WTC11 (cell line): ENCODE data around the gene TTC38. TPM values are rescaled to one million over a fixed set of nuclear protein-coding genes. Genes with fewer than 3 reads are reported as not detected.
A peak's percentile ranks its signal among the peaks of the same experiment; 100 is the strongest.

Experiments used
- CREM ChIP-seq: sonication (generic); formaldehyde crosslinking; IDR thresholded peaks from 2 replicates; pipeline ENCODE4 v1.8.1; 2022; ENCODE audit warnings: mild to moderate bottlenecking, missing genetic modification reagents, moderate library complexity
- GRHL2 ChIP-seq: fragments of 250-450 bp; sonication (Bioruptor Pico); IDR thresholded peaks from 2 replicates; pipeline ENCODE4 v1.8.0; 2022; ENCODE audit warnings: mild to moderate bottlenecking, moderate library complexity; ENCODE audit not compliant: insufficient replicate concordance, severe bottlenecking
- JAZF1 ChIP-seq: fragments of 250-450 bp; sonication (Bioruptor Pico); IDR thresholded peaks from 2 replicates; pipeline ENCODE4 v1.9.0; 2021; ENCODE audit warnings: moderate library complexity, mild to moderate bottlenecking, inconsistent platforms
- JUN ChIP-seq: sonication (generic); formaldehyde crosslinking; IDR thresholded peaks from 2 replicates; pipeline ENCODE4 v1.8.0; 2023; ENCODE audit warnings: mild to moderate bottlenecking, missing genetic modification reagents
- KAT7 ChIP-seq: sonication (generic); formaldehyde crosslinking; IDR thresholded peaks from 2 replicates; pipeline ENCODE4 v1.8.1; 2023; ENCODE audit warnings: missing genetic modification reagents, mild to moderate bottlenecking, borderline replicate concordance
- NR2C2 ChIP-seq: sonication (generic); formaldehyde crosslinking; IDR thresholded peaks from 2 replicates; pipeline ENCODE4 v1.8.0; 2022; ENCODE audit warnings: mild to moderate bottlenecking, missing genetic modification reagents
- RORB ChIP-seq: fragments of 250-450 bp; sonication (Bioruptor Pico); IDR thresholded peaks from 2 replicates; pipeline ENCODE4 v1.9.0; 2021; ENCODE audit warnings: mild to moderate bottlenecking
- TCF7 ChIP-seq: sonication (generic); formaldehyde crosslinking; IDR thresholded peaks from 2 replicates; pipeline ENCODE4 v1.8.0; 2022; ENCODE audit warnings: mild to moderate bottlenecking, low read depth, missing genetic modification reagents, moderate library complexity
- TEAD4 ChIP-seq: sonication (generic); formaldehyde crosslinking; IDR thresholded peaks from 2 replicates; pipeline ENCODE4 v1.8.0; 2022; ENCODE audit warnings: mild to moderate bottlenecking, missing genetic modification reagents
- TP53 ChIP-seq: sonication (generic); formaldehyde crosslinking; IDR thresholded peaks from 2 replicates; pipeline ENCODE4 v1.8.1; 2023; ENCODE audit warnings: mild to moderate bottlenecking, missing genetic modification reagents
- ZBTB21 ChIP-seq: sonication (generic); formaldehyde crosslinking; IDR thresholded peaks from 2 replicates; pipeline ENCODE4 v1.8.1; 2023; ENCODE audit warnings: mild to moderate bottlenecking, missing genetic modification reagents, borderline replicate concordance
- ZNF121 ChIP-seq: sonication (generic); formaldehyde crosslinking; IDR thresholded peaks from 2 replicates; pipeline ENCODE4 v1.8.0; 2023; ENCODE audit warnings: missing genetic modification reagents
- ZNF317 ChIP-seq: sonication (generic); formaldehyde crosslinking; IDR thresholded peaks from 2 replicates; pipeline ENCODE4 v1.8.1; 2023; ENCODE audit warnings: low read depth, mild to moderate bottlenecking, moderate library complexity, missing genetic modification reagents, borderline replicate concordance
- total RNA-seq: library from RNA; stranded (reverse); gene quantifications from 3 replicates; pipeline ENCODE4 v1.2.3, GENCODE V29; 2021
- TF ChIP-seq, protein P1 (sequence below): fragments of 250-450 bp; sonication (Bioruptor Pico); IDR thresholded peaks from 2 replicates; pipeline ENCODE4 v1.9.0; 2021; ENCODE audit warnings: moderate library complexity, mild to moderate bottlenecking, inconsistent platforms, borderline replicate concordance
- TF ChIP-seq, protein P2 (sequence below): sonication (generic); formaldehyde crosslinking; IDR thresholded peaks from 2 replicates; pipeline ENCODE4 v1.8.0; 2022; ENCODE audit warnings: mild to moderate bottlenecking, missing genetic modification reagents
- TF ChIP-seq, protein P3 (sequence below): fragments of 250-450 bp; sonication (Bioruptor Pico); conservative IDR thresholded peaks from 2 replicates; pipeline ENCODE4 v1.9.0; 2021; ENCODE audit warnings: mild to moderate bottlenecking
- TF ChIP-seq, protein P4 (sequence below): fragments of 250-450 bp; sonication (Bioruptor Pico); IDR thresholded peaks from 2 replicates; pipeline ENCODE4 v1.9.0; 2021; ENCODE audit warnings: mild to moderate bottlenecking, borderline replicate concordance
- TF ChIP-seq, protein P5 (sequence below): sonication (generic); formaldehyde crosslinking; IDR thresholded peaks from 2 replicates; pipeline ENCODE4 v1.8.0; 2023; ENCODE audit warnings: mild to moderate bottlenecking, missing genetic modification reagents
- TF ChIP-seq, protein P6 (sequence below): sonication (generic); formaldehyde crosslinking; conservative IDR thresholded peaks from 2 replicates; pipeline ENCODE4 v1.8.1; 2022; ENCODE audit warnings: mild to moderate bottlenecking, missing genetic modification reagents
- TF ChIP-seq, protein P7 (sequence below): sonication (generic); formaldehyde crosslinking; IDR thresholded peaks from 2 replicates; pipeline ENCODE4 v1.8.0; 2022; ENCODE audit warnings: missing genetic modification reagents

TTC38 gene
- total RNA-seq, 1 experiment from 2014 or later: 20.7 TPM

DNA sequence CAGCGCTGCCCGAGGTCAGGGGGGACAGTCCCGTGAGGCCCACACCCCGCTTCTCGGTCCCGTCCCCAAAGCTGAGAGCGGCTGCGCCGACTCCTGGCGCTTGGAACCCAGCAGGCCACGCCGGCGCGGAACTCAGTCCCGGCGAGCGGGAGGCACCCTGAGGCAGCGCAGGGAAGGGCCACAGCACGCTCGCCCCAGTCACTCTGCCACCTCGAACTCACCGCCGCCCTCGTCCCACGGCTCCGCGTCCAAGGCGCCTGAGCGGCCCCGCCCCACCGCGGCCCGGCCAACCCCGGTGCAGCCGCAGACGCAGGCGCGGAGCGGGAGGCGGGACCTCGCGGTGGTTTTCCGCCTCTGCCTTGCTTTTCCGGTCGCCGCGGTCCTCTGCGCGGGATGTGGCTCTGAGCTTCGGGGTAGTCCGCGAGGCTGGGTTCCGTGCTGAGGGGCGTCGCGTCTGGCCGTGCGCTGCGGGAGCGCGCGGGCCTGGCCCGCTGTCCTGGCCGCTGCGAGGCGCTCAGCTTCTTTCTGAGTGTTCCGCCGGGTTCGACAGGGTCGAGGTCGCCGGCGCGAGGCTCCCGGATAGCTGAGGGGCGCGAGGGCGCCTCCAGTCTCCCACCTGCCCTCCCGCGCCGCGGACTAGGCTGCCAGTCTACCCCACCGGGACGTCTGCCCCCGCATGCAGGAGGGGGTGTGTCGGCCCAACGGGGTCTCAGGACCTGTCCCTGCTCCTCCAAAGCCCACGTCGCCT is 17.6 kb upstream of the TTC38 start, which contains the start of gene CDPF1 (continued):
- TF ChIP-seq, protein P1, sequence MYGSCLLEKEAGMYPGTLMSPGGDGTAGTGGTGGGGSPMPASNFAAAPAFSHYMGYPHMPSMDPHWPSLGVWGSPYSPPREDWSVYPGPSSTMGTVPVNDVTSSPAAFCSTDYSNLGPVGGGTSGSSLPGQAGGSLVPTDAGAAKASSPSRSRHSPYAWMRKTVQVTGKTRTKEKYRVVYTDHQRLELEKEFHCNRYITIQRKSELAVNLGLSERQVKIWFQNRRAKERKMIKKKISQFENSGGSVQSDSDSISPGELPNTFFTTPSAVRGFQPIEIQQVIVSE (CRISPR knock-in tag): no peak
- TF ChIP-seq TP53 (CRISPR knock-in tag) (peak; percentile 95), GRHL2 (CRISPR knock-in tag) (no peak), JAZF1 (CRISPR knock-in tag) (no peak), TEAD4 (CRISPR knock-in tag) (peak; percentile 80; the same call in 1 of the 2 replicates), CREM (CRISPR knock-in tag) (no peak), JUN (CRISPR knock-in tag) (peak; percentile 95), TCF7 (0 out of 2 replicates have a peak, but pooled peaks have one; percentile 89), RORB (CRISPR knock-in tag) (no peak), NR2C2 (no peak), KAT7 (peak; percentile 85), ZNF121 (CRISPR knock-in tag) (0 out of 2 replicates have a peak, but pooled peaks have one; percentile 3), ZBTB21 (peak; percentile 82), ZNF317 (peak; percentile 70)
- TF ChIP-seq, protein P2, sequence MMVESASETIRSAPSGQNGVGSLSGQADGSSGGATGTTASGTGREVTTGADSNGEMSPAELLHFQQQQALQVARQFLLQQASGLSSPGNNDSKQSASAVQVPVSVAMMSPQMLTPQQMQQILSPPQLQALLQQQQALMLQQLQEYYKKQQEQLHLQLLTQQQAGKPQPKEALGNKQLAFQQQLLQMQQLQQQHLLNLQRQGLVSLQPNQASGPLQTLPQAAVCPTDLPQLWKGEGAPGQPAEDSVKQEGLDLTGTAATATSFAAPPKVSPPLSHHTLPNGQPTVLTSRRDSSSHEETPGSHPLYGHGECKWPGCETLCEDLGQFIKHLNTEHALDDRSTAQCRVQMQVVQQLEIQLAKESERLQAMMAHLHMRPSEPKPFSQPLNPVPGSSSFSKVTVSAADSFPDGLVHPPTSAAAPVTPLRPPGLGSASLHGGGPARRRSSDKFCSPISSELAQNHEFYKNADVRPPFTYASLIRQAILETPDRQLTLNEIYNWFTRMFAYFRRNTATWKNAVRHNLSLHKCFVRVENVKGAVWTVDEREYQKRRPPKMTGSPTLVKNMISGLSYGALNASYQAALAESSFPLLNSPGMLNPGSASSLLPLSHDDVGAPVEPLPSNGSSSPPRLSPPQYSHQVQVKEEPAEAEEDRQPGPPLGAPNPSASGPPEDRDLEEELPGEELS: peak; percentile 92
- TF ChIP-seq, protein P3, sequence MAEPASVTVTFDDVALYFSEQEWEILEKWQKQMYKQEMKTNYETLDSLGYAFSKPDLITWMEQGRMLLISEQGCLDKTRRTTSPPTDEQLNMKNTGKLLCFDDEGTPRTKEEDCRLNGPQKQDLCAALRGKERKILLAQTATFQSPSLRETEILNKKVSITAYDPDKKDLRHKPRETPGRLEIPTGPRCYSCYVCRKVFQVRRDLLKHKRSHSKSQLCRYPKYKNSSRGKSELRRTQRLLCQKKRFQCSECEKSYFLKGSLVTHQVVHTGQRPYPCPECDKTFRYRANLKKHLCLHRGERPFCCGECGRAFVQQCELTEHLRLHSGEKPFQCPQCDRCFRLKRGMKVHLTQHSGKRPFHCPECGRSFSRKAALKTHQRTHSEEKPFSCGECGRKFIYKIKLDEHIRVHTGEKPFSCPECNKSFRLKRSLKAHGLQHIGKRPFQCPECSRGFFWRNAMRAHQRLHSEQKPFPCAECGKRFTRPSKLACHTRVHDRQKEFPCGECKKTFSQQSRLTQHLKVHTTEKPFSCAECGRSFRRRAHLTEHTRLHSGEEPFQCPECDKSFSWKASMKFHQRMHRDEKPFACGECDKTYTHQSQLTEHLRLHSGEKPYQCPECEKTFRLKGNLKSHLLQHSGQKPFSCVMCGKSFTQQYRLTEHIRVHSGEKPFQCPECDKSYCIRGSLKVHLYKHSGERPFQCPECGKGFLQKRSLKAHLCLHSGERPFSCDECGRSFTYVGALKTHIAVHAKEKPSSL (CRISPR knock-in tag): no peak
- TF ChIP-seq, protein P4, sequence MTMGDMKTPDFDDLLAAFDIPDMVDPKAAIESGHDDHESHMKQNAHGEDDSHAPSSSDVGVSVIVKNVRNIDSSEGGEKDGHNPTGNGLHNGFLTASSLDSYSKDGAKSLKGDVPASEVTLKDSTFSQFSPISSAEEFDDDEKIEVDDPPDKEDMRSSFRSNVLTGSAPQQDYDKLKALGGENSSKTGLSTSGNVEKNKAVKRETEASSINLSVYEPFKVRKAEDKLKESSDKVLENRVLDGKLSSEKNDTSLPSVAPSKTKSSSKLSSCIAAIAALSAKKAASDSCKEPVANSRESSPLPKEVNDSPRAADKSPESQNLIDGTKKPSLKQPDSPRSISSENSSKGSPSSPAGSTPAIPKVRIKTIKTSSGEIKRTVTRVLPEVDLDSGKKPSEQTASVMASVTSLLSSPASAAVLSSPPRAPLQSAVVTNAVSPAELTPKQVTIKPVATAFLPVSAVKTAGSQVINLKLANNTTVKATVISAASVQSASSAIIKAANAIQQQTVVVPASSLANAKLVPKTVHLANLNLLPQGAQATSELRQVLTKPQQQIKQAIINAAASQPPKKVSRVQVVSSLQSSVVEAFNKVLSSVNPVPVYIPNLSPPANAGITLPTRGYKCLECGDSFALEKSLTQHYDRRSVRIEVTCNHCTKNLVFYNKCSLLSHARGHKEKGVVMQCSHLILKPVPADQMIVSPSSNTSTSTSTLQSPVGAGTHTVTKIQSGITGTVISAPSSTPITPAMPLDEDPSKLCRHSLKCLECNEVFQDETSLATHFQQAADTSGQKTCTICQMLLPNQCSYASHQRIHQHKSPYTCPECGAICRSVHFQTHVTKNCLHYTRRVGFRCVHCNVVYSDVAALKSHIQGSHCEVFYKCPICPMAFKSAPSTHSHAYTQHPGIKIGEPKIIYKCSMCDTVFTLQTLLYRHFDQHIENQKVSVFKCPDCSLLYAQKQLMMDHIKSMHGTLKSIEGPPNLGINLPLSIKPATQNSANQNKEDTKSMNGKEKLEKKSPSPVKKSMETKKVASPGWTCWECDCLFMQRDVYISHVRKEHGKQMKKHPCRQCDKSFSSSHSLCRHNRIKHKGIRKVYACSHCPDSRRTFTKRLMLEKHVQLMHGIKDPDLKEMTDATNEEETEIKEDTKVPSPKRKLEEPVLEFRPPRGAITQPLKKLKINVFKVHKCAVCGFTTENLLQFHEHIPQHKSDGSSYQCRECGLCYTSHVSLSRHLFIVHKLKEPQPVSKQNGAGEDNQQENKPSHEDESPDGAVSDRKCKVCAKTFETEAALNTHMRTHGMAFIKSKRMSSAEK (CRISPR knock-in tag): no peak
- TF ChIP-seq, protein P5, sequence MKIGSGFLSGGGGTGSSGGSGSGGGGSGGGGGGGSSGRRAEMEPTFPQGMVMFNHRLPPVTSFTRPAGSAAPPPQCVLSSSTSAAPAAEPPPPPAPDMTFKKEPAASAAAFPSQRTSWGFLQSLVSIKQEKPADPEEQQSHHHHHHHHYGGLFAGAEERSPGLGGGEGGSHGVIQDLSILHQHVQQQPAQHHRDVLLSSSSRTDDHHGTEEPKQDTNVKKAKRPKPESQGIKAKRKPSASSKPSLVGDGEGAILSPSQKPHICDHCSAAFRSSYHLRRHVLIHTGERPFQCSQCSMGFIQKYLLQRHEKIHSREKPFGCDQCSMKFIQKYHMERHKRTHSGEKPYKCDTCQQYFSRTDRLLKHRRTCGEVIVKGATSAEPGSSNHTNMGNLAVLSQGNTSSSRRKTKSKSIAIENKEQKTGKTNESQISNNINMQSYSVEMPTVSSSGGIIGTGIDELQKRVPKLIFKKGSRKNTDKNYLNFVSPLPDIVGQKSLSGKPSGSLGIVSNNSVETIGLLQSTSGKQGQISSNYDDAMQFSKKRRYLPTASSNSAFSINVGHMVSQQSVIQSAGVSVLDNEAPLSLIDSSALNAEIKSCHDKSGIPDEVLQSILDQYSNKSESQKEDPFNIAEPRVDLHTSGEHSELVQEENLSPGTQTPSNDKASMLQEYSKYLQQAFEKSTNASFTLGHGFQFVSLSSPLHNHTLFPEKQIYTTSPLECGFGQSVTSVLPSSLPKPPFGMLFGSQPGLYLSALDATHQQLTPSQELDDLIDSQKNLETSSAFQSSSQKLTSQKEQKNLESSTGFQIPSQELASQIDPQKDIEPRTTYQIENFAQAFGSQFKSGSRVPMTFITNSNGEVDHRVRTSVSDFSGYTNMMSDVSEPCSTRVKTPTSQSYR (CRISPR knock-in tag): 0 out of 2 replicates have a peak, but pooled peaks have one; percentile 57
- TF ChIP-seq, protein P6, sequence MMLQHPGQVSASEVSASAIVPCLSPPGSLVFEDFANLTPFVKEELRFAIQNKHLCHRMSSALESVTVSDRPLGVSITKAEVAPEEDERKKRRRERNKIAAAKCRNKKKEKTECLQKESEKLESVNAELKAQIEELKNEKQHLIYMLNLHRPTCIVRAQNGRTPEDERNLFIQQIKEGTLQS: no peak
- TF ChIP-seq, protein P7, sequence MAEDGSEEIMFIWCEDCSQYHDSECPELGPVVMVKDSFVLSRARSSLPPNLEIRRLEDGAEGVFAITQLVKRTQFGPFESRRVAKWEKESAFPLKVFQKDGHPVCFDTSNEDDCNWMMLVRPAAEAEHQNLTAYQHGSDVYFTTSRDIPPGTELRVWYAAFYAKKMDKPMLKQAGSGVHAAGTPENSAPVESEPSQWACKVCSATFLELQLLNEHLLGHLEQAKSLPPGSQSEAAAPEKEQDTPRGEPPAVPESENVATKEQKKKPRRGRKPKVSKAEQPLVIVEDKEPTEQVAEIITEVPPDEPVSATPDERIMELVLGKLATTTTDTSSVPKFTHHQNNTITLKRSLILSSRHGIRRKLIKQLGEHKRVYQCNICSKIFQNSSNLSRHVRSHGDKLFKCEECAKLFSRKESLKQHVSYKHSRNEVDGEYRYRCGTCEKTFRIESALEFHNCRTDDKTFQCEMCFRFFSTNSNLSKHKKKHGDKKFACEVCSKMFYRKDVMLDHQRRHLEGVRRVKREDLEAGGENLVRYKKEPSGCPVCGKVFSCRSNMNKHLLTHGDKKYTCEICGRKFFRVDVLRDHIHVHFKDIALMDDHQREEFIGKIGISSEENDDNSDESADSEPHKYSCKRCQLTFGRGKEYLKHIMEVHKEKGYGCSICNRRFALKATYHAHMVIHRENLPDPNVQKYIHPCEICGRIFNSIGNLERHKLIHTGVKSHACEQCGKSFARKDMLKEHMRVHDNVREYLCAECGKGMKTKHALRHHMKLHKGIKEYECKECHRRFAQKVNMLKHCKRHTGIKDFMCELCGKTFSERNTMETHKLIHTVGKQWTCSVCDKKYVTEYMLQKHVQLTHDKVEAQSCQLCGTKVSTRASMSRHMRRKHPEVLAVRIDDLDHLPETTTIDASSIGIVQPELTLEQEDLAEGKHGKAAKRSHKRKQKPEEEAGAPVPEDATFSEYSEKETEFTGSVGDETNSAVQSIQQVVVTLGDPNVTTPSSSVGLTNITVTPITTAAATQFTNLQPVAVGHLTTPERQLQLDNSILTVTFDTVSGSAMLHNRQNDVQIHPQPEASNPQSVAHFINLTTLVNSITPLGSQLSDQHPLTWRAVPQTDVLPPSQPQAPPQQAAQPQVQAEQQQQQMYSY (CRISPR knock-in tag): peak; percentile 54; the same call in 1 of the 2 replicates
